HTR-8/SVneo (cell line): Measurements from ENCODE around the gene TPST2.

Experiments
- DNase-seq: peaks from one replicate; pipeline ENCODE4 v3.0.0; 2011; ENCODE audit warnings: low spot score, mixed read lengths; ENCODE audit not compliant: insufficient read length
- FAIRE-seq: peaks from 2 replicates; lab custom pipeline; 2011; peaks lifted over from hg19 to GRCh38; lab: Jason Lieb, UNC

Gene TPST2

GRCh38 chr22:26481694-26482093 lies 108.2 kb downstream of the TPST2 start:
- DNase-seq (no peak), FAIRE-seq (no peak)

- no peak for DNase-seq
- no peak for FAIRE-seq
These were observed 108.7 kb downstream of the TPST2 start for GRCh38 chr22:26481112-26481693.

GRCh38 chr22:26480611-26480932 lies 109.4 kb downstream of the TPST2 start:
- DNase-seq = no peak
- no peak for FAIRE-seq

- FAIRE-seq (no peak), DNase-seq (no peak)
These were observed 109.9 kb downstream of the TPST2 start for GRCh38 chr22:26479792-26480610.

DNA sequence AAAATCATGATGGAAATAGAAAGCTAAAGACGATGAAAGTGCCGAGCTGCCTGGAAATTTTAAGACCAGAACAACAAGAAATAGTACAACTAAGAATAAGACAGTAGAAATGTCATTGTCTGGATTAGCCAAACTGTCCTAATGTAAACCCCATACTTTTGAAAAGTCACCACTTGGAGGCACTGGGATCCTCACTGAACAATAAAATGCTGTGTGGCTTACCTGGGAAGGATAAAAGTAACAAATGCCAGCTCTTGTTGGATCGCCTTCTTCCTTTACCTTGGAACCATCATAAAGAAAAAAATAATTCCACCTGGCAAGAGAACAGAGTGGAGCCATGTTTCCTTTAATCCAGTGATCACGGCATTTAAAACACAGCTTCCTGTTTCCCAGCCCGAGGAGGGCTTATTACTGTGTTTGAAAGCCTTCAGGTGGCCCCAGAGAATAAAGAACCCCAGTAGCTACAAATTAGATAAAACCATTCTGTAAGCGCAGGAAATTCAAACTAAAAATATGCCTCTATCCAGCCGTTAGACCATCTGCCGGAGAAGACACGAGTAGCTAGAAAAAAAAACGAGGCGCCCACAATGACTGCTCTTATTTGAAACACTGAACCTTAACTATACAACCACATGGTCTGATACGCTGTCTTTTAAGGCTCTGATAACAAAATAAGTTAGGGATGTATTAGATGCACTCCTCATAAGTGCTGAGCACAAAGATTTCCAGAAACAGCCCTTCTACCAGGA lies 110.7 kb downstream of the TPST2 start:
- DNase-seq = no peak
- no peak for FAIRE-seq

DNA sequence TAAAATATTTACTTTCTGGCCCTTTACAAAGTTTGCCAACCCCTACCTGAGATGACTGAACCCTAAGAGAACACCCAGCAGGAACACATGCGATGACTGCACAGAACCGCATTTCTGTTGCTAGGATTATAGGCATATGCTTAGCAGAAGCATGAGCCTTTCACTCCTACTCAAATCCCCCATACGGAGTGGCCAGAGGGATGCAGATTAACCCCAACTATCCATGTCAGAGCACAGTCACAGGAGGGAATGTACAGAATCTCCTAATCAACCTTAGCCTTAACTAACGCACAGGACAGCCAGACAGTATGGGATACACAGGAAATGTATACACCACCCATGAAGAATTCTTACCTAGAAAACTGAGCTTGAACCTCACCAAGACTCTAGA lies 112.6 kb downstream of the TPST2 start:
- no peak for FAIRE-seq
- no peak for DNase-seq

DNA sequence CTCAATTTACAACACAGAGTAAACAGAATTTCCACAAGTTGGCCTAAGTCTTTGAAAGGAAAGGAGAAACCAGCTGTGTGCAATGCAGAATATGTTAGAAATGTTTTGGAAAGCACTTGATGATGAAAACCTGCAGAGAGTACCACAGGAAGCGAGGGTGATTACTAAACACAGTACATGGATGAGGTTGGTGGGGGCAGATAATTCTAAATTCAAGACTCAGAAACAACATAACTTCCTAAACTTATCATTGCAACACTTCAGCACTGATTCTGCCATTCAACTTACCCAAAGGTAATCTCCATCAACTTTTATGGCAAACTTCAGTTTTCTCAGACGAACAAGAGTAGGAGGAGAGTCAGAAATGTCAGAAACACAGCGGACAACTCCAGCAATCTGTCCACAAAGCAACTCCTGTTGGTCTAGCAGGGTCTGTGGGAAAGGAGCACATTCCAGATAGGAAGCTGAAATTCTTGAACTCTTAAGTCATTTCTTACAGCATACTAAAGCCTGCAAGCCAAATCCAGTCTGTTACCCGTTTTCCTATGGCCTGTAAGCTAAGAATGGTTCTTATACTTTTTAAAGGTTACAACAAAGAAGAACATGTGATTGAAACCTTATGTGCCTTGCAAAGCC lies 113.1 kb downstream of the TPST2 start:
- DNase-seq (no peak), FAIRE-seq (no peak)

DNA sequence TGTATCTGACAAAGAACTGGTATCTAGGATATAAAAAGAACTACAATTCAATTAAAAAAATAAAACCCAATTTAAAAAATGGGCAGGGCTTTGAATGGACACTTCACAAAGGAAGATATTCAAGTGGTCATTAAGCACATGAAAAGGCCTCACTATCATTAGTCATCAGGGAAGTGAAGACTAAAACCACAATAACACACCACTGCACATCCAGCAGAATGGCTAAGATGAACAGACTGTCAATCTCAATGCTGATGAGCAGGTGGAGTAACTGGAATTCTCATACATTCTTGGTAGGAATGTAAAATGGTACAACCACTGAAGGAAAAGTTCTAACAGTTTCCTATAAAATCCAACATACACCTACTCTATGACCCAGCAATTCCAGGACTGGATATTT lies 115.2 kb downstream of the TPST2 start:
- FAIRE-seq (no peak), DNase-seq (no peak)
